KBM-7 (cell line): ENCODE measurements around the gene MMP23B.

Experiments used
- DNase-seq: peaks from one replicate; pipeline ENCODE4 v3.0.0-alpha.2; 2015
- in situ Hi-C: fragments of 300-500 bp; cut with MboI; formaldehyde crosslinking; loops from 2 replicates; pipeline ENCODE4 v1.14.3; 2020; ENCODE audit warnings: low sequenced_read_pairs, low pct_unique_long_range_greater_than_20kb, mixed read lengths

MMP23B gene

GRCh38 chr1:1601564-1602303 lies 30.2 kb upstream of the MMP23B start:
- in situ Hi-C loops = no loop called here
- no peak for DNase-seq

DNA sequence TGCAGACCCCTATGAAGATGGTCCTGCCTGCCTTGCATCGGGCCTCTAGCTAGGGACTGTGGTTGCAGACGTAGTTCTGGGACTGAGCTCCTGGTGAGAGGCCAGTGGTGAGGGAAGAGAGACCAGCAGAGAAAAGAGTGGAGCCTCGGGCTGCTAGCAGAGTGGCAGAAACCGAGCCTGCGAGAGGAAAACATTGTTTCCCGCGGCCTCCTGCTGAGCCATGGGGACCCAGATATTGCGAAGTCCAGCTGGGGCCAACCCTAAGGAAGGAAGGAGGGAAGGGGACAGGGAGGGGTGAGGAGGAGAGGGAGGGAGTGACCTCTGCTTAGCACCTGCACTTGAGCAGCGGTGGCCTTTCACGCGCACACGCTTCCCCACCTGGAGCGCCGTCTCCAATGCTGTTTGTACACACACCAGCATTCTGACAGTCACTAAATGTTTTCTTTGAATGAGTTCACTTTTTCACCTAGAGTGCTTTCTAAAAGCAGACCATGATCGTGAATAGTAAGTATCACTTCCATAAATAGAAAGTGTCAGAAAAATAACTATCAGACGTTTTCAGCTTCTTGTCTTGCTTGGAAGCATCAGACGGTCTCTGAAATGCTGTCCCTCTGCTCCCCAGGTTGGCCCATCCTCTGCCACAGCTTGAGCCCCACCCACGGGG lies 29.5 kb upstream of the MMP23B start:
- no peak for DNase-seq
- in situ Hi-C loops = no loop called here

DNA sequence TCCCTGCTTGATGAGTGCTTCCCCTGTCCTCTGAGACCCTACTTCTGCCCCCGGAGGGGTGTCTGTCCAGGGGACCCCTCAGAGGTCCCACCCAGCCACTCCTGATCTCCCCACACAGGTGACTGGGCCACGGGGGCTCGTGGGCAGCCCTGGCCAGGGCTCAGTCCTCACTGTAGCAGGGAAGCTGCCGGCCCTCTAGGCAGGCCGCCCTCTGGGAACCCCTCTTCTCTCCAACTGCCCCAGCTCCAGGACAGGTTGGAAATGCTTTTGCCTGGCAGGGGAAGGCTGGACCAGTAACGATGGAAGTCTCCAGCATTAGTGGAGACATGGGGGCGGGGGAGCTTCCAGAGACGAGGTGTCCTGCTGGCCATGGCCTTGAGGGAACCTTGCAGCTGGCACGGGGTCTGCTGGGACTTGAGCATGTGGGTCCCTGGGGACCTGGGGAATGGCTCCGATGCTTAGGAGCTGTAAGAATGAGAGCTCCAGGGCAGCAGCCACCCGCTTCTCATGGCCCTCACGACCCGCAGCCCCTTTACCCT lies 28.9 kb upstream of the MMP23B start:
- DNase-seq = no peak
- in situ Hi-C loops = no loop called here

DNA sequence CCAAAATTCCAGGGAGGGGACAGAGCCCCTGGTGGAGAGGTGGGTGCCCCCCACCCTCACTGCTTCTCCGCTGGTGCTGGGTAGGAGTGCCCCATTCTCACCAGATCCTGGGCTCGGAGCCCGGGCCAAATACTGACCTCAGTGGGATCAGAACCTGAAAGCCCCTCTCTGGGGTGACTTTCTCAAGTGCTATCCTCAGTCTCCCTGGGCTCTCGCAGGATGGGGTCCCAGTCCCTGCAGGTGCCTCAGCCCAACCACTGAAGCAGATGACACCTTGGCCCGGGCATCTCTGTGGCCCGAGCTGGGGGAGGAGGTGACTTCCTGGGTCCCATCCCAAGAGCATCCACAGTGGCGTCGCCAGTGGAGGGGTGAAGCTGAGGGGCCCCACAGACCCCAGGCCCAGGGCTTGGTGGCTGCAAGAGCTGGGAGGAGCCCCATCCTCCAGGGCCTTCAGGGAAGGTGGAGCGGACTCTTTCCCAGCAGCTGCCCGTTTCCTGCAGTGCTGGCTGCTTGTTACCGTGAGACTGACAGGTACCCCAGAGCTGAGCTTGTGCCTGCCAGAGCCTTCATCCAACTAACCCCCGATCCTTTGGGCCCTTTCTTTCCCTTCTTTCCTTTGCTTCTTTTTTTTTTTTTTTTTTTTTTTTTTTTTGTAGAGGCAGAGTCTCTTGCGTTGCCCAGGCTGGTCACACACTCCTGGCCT lies 28.2 kb upstream of the MMP23B start:
- DNase-seq = no peak
- in situ Hi-C loops = no loop called here

DNA sequence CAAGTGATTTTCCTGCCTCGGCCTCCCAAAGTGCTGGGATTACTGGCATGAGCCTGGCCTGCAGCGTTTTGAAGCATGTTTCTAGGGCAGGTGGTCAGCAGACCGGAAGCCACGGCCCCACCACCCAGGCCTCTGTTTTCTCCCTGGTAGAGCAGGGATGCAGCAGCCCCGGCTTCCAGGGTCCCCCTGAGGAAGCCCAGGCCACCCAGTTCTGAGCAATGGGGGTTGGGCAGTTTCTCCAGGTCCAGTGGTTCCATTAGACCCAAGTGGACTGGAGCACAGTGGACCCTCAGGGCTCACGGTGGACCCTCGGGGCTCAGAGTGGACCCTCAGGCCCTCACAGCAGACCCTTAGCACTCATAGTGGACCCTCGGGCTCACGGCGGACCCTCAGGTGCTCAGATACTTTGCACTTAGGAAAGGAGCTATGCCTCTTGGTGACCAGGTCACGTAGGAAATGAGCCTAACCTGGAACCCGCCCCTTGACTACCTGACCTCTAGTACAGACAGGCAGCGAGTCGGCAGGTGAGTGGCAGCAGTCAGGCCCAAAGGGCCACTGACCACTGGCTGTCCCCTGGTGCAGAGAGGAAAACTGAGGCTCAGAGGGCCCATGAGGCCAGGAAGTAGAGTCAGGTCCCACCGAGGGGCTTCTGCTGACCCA lies 27.5 kb upstream of the MMP23B start:
- no peak for DNase-seq
- in situ Hi-C loops = no loop called here

- in situ Hi-C loops = no loop called here
These were observed 26.9 kb upstream of the MMP23B start for GRCh38 chr1:1605034-1605591.

DNA sequence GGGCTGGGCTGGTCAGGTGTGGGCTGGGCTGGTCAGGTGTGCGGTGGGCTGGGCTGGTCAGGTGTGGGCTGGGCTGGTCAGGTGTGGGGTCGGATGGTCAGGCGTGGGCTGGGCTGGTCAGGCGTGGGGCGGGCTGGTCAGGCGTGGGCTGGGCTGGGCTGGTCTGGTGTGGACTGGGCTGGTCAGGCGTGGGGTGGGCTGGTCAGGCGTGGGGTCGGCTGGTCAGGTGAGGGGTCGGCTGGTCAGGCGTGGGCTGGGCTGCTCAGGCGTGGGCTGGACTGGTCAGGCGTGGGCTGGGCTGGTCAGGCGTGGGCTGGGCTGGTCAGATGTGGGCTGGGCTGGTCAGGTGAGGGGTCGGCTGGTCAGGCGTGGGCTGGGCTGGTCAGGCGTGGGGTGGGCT lies 26.2 kb upstream of the MMP23B start:
- DNase-seq = no peak
- in situ Hi-C loops = no loop called here

More at GRCh38 chr1:1605034-1605591, 26.9 kb upstream of the MMP23B start:
- no peak for DNase-seq

DNA sequence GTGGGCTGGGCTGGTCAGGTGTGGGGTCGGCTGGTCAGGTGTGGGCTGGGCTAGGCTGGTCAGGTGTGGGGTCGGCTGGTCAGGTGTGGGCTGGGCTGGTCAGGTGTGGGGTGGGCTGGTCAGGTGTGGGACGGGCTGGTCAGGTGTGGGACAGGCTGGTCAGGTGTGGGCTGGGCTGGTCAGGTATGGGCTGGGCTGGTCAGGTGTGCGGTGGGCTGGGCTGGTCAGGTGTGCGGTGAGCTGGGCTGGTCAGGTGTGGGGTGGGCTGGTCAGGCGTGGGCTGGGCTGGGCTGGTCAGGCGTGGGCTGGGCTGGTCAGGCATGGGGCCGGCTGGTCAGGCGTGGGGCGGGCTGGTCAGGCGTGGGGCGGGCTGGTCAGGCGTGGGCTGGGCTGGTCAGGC lies 25.7 kb upstream of the MMP23B start:
- in situ Hi-C loops = no loop called here
- DNase-seq = no peak

GRCh38 chr1:1609822-1610485 lies 22.0 kb upstream of the MMP23B start:
- in situ Hi-C loops = no loop called here
- DNase-seq = peak; percentile 24

DNA sequence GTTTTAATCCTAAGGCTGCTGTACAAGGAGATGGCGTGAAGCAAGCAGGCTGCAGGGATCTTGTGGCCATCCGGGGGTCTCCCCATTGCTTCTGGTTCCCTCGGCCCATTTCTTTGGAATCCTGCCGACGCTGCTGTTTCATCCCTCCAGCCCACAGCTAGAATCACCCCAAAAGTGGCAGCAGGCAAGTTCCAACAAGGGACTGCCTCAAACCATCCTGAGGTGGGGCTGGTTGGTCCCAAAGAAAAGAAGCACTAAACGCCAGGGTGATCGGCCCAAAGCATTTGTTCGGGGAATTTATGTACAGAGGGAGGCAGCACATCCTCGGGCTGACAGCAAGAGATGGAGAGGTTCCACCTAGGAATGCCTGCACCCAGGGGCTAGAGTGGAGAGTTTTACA lies 21.2 kb upstream of the MMP23B start:
- in situ Hi-C loops = no loop called here
- no peak for DNase-seq

GRCh38 chr1:1612104-1612400 lies 19.9 kb upstream of the MMP23B start:
- in situ Hi-C loops = no loop called here
- no peak for DNase-seq

DNA sequence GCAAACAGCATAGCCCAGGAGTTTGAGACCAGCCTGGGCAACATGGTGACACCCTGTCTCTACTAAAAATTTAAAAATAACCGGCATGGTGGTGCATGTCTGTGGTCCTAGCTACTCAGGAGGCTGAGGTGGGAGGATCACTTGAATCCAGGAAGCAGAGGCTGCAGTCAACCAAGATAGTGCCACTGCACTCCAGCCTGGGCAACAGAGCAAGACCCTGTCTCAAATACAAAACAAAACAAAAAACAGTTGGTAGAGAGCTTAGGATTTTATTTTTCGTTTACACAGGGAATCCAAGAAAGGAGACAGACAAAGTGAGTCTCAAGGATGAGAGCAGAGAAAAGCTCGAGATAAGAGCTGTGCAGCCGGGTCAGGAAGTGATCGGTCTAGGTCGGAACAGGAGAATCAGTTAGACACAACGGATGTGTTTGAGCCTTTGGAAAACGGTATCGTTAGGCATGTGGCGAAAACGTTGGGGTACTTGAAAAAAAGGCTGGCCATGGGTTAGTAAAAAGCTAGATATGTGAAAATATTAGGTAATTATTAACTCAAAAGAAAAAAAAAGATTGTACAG lies 18.4 kb upstream of the MMP23B start:
- no peak for DNase-seq
- in situ Hi-C loops = no loop called here

DNA sequence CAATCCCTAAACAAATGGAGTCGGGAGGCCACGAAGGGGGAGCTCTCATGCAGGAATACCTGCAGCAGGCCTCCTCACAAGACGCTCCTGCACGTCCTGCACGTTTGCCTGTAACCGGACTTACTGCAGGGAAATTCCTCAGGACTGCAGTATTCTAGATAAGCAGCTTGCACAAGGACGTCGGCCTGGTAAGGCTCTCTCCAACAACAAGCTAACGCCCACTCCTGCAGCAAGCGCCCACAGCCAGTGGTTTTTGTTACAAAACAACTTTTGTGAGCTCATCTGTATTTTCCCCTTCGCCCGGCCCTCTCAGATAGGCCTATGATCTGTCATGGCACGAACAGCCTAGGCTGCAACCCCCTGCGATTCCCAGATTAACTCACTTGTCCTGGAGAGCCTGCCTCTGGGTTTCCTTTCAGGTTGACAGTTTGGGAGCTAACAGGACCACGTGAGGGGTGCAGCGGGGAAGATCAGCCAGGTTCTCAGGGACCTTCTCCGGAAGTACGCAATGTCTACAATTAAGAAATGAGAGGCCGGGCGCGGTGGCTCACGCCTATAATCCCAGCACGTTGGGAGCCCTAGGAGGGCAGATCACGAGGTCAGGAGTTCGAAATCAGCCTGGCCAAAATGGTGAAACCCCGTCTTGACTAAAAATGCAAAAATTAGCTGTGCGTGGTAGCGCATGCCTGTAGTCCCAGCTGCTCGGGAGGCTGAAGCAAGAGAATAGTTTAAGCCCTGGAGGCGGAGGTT lies 17.6 kb upstream of the MMP23B start:
- peak; percentile 71 for DNase-seq
- in situ Hi-C loops = no loop called here

DNA sequence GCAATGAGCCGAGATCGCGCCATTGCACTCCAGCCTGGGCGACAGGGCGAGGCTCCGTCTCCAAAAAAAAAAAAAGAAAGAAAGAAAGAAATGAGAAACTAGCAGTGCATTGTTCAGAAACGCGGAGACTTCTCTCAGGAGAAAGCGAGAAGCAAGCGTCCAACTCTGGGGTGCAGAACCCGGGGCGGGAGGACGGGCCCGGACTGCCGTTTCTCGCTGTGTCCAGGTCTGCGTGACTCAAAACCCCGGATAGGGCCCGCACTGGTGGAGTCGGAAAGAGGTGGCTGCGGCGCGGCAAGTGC lies 17.1 kb upstream of the MMP23B start:
- in situ Hi-C loops = no loop called here

DNA sequence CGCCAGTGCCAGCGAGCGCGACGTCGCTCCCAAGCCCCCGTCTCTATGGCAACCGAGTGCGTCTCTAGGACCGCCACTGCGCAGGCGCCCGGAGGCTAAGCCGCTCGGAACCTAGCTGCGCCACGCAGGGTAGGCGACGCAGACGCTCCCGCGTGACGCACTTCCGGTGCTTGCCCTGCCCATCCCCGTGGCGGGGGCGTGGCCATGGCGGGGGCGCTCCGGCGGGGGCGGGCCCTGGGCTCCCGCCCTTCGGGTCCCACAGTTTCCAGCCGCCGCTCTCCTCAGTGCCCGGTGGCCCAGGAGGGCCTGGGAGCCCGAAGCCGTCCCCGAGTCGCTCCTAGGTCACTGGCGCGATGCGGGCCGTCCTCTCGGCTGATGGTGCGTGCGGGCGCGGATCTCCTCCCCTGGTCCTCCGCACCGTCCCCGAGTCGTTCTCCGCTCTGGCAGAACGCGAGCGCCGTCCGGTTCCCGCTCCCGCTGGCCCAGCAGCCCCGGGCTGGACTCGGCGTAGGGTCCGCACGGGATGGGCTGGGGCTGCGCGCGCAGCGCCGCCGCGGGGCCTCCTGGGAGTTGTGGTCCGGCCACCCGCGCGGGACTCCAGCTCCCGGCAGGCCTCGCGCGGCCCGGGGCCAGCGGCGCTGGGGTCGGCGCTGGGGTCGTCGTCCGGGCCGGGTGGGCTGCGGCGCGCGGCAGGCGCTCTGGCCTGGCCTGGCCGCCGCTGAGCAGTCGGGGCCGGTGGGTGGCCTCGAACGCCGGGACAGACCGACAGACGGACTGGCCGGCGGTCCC lies 16.5 kb upstream of the MMP23B start, which contains the start of gene MIB2:
Gene MIB2, plus strand, starts transcription at position 245 of the 789 bp plus-strand sequence. CDS start 7,953 bp downstream, outside the sequence.
- peak; percentile 94 for DNase-seq
- in situ Hi-C loops = no loop called here

More for the DNA sequence above, 17.1 kb upstream of the MMP23B start:
- no peak for DNase-seq

DNA sequence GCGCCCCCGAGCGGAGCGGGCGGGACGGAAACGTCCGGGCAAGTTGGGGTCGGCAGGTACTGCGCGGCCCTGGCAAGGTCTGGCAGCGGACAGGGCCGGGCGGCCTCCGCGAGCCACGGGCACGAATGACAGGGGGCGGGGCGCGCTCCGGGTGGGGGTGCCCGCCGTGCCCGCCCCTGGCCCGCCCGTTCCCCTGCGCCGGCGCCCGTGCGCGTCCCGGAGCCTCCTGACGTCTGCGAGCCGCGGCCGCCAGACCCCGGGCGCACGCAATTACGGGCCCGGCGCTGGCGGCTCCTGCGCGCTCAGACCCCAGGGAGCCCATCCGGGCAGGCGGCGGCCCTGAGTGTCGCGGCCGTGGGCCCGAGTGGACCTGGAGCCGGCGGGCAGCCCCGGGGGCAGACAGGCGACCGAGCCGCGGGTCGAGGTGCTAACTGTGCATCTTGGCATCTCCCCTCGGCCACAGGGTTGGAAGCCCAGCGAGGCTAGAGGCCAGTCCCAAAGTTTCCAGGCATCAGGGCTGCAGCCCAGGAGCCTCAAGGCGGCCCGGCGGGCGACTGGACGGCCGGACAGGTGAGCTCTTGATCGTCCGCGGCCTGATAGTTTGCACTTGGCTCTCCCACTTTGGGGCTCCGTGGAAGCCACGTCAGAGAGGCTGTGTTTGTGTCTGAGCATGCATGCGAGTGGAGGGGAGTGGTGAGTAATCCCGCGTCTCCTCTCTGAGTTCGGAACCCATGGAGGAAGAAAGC lies 15.8 kb upstream of the MMP23B start:
- DNase-seq = no peak
- in situ Hi-C loops = no loop called here

- no peak for DNase-seq
- in situ Hi-C loops = no loop called here
These were observed 15.1 kb upstream of the MMP23B start for GRCh38 chr1:1616838-1617237.
